CD4-positive, alpha-beta T cell treated with Interleukin-17A for 4 hours (primary cell): ENCODE results near the gene QPCT.
A peak's percentile ranks its signal among the peaks of the same experiment; 100 is the strongest.
"Not testable (repeated sequence)": the region's sequence is repeated elsewhere in the genome, so short reads cannot be mapped to it uniquely, and the experiment has no call there.

ENCODE experiments used
- DNase-seq: peaks from one replicate; pipeline ENCODE4 v3.0.0-alpha.2; 2020; ENCODE audit warnings: mixed read lengths

Gene QPCT

GRCh38 chr2:37344453-37345361 is at the start of gene QPCT:
Gene QPCT (plus strand): TSS chr2:37344630. CDS start chr2:37344732, 102 bp downstream.
- peak; percentile 78 for DNase-seq

DNA sequence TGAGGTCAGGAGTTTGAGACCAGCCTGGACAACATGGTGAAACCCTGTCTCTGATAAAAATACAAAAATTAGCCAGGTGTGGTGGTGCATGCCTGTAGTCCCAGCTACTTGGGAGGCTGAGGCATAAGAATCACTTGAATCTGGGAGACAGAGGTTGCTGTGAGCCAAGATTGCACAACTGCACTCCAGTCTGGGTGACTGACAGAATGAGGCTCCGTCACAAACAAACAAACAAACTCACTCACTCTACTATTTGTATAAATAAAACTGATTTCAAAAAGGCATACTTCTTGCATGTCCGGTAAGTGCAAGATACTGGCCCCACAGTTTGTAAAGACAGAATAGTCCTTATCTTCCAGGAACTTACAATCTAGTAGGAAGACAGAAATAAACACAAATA is 49.6 kb upstream of the QPCT start:
- DNase-seq, result not testable (repeated sequence)

DNA sequence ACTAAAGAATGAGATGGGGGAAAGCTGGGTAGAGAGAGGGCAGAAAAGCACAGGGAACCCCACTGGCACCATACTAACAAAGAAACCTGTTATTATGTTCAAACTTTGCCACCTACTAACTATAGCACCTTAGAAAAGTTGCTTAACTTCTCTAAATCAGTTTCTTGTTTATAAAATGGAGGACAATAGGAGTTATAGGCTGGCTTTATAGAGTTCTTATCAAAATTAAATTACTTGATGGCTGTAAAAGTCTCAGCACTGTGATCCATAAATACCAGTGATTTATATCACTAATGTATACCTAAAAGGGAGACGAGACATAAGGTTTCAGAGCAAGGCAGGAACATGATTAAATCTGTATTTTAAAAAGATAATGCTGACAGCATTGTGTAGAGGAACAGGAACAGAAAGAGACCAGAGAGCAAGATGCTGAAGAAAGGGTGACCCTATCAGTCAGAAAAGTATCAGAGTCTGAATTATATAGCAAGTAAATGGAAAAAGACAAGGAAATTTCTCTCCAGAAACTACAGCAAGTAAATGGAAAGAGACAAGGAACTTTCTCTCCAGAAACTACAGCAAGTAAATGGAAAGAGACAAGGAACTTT is 48.9 kb upstream of the QPCT start:
- DNase-seq, result no peak

- no peak for DNase-seq
Measured at GRCh38 chr2:37297632-37298031, 46.8 kb upstream of the QPCT start.

- DNase-seq, result no peak
Measured at GRCh38 chr2:37300146-37300545, 44.3 kb upstream of the QPCT start.

DNA sequence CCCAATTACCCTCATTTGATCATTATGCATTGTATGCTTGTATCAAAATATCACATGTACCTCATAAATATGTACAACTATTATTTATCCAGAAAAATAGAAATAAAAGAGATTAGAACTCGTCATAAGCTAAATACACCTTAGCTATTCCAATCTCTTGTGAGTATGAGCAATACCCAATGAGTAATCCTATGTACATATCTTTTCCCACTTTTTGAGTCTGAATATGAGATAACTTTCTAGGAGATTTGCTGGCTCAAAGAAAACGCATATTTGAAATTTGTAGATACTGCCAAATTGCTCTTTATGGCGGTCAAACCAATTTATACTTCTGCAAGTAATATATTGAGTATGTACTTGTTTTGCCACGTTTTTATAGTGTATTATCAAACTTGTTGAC is 43.9 kb upstream of the QPCT start:
- DNase-seq, result no peak

GRCh38 chr2:37301408-37301807 is 43.0 kb upstream of the QPCT start:
- no peak for DNase-seq

DNA sequence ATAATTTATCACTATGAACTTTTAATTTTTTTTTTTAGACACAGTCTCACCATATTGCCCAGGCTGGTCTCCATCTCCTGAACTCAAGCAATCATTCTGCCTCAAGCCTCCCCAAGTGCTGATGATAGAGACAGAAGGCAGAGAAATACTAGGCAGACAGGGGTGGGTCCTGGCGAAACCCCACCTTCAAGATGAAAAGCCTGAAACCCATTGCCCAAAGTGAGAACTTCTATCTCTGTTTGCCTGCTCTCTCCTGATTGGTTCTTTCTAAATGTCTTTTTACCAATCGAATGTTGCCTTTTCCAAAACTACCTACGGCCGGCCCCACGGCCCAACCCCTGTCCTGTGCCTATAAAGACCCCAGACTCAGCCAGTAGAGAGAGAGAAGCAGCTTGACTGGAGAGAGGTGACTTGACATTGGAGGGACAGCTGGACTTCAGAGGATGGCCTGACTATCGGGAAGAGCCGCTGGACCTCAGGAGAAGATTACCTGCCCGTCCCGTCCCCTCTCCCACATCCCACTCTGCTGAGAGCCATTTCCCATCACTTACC is 41.7 kb upstream of the QPCT start:
- no peak for DNase-seq

DNA sequence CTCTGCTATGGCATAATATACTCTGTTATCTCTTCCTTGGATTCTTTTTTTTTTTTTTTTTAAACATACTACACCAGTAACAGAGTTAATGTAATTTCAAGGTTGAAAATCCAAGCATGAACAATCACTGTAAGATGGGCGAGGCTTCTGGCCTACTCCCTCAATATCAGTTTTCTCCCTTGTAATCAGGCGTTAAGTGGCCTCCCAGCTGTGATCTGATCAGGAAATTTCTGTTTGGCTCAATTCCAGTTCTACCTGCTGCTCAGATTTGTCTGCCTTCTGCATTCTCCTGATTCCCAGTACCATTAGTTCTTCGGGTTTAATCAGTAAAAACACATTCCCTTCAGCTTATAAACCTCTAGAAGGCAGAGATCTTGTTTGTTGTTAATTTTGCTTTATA is 38.4 kb upstream of the QPCT start:
- no peak for DNase-seq

DNA sequence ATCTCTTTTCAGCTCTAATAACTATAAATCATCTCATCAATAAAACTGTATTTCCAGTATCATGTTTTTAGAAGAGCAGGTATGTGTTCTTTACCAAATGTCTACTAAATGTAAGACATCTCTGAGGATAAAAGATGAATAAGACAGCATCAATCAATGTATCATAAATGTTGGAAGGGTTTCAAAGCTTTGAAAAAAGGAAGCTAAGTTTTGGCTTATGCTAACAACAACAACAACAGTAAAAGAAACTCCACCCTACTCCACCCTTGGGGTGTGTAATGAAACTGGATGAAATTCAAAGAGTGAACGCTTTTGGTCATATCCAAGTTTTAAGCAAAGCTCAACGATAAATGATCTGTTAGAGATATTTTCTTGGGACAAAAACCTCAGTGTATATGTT is 36.9 kb upstream of the QPCT start:
- no peak for DNase-seq

- no peak for DNase-seq
Measured at GRCh38 chr2:37315364-37315763, 29.1 kb upstream of the QPCT start.

DNA sequence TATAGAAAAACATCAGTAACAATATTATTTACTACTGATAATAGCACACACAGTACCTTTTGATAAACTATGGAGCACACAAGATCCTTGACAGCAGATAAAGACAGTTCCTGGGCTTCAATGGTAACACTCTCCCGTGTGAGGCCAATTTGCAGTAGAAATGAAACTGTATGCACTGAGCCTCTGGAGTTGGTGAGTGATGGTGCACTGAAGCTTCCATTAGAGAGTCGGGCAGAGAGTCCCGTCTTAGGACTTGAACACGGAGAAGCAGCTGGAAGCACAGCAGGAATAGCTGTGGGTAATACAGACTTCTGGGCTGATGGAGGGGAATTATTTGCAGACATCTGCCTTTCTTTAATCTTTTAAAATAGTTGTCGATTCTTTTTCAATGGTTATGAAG is 28.2 kb upstream of the QPCT start:
- DNase-seq, result no peak

- DNase-seq, result no peak
Measured at GRCh38 chr2:37317746-37318145, 26.7 kb upstream of the QPCT start.

GRCh38 chr2:37318401-37318800 is 26.0 kb upstream of the QPCT start:
- no peak for DNase-seq

DNA sequence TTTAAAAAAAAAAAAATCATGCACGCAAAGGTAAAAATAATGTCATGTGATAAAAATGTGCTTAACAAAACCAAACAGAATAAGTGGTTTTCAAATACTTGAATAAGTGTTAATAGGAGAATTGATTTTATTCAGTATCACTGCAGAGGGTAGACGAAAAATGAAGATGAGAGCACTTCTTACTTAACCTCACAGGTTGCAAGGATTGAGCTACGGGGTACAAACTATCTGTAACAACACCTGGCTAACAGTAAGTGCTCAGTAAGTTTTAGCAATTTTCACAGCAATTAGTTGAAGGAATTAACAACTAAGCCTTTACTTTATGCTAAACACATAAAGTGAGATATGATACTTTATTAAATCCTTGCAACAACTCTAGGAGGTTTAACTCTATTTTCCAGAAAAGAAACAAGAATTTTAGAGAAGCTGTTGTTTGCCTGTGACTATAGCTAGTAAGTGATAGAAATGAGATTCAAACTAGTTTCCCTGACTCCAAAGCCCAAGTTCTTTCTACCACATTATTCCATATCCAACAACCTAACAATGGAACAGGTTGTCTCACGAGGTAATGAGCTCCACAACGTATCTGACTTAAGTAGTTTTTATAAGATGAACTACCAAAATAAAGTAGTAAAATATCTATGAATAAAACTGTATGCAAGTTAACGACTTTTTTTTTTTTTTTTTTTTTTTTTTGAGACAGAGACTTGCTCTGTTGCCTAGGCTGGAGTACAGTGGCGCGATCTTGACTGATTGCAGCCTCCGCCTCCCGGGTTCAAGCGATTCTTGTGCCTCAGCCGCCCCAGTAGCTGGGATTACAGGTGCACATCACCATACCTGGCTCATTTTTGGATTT is 24.4 kb upstream of the QPCT start:
- no peak for DNase-seq

DNA sequence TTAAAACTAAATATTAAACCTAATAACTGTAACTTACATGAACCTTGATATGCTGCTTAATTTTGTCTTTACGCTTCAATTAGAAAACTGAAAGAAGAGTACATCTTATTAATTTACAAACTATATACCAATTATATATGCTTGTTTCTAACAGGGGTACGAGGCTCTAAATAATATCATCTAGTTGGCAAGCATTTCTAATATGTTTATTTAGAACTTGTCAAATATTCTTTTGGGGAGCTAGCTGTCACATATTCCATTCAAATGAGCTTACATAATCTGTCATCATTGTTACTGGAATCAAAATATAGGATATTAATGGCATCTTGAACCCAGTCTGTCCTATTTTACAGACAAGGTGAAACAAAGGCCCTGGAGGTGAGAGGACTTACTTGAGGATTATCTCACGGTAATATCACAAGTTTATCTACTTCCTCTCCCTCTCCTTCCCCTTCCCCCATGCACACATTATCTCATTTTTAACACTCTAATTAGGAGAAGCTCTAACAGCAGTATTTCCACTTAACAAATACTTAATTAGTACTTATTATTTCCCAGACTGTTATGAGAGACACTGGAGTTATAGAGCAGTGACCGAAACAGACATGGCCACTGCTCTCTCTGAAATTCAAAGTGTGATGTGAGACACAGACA is 23.3 kb upstream of the QPCT start:
- DNase-seq, result no peak

GRCh38 chr2:37322368-37322767 is 22.1 kb upstream of the QPCT start:
- no peak for DNase-seq

GRCh38 chr2:37323176-37323780 is 21.2 kb upstream of the QPCT start:
- no peak for DNase-seq

GRCh38 chr2:37323781-37324535 is 20.5 kb upstream of the QPCT start:
- DNase-seq, result peak; percentile 62

GRCh38 chr2:37324536-37324785 is 20.0 kb upstream of the QPCT start:
- DNase-seq, result no peak

- peak; percentile 85 for DNase-seq
Measured at GRCh38 chr2:37324786-37325624, 19.4 kb upstream of the QPCT start, which contains the start of gene PRKD3. Gene PRKD3 (minus strand): TSS chr2:37324833. CDS start chr2:37316524, 8,309 bp downstream.
